SK-MEL-5 (cell line): ENCODE data around the gene FANCI. TPM values are rescaled to one million over a fixed set of nuclear protein-coding genes. Genes with fewer than 3 reads are reported as not detected.

Experiments used
- DNase-seq: peaks from one replicate; pipeline ENCODE4 v3.0.0-alpha.2; 2016; ENCODE audit warnings: low read depth, low spot score
- in situ Hi-C: cut with HindIII; loops from 2 replicates; pipeline ENCODE4 v1.10.0; 2016; ENCODE audit warnings: low sequenced_read_pairs, high pct_unique_total_duplicates, low pct_unique_long_range_greater_than_20kb
- polyA plus RNA-seq, 2 experiments: library from polyadenylated mRNA; depleted of rRNA; stranded (reverse); fragments of >200 nt; gene quantifications; 2 replicates each; pipeline ENCODE4 v1.2.3, GENCODE V29; 2015
- total RNA-seq: library from RNA; depleted of rRNA; stranded (reverse); fragments of >200 nt; shearing (Covaris generic); gene quantifications from 2 replicates; pipeline ENCODE4 v1.2.3, GENCODE V29; 2014; rRNA removed

FANCI gene
- total RNA-seq = 57.6 and 64.5 TPM in 2 replicates
- polyA plus RNA-seq (2015; cell fraction: cytosol; rRNA removed) = 38.1 and 51.9 TPM in 2 replicates
- 330 and 356 TPM in 2 replicates for polyA plus RNA-seq (2015; cell fraction: nucleus; rRNA removed)

- in situ Hi-C loops = no loop called here
Observed at GRCh38 chr15:89243691-89244573, at the start of gene FANCI. TSS of gene FANCI (plus strand) at chr15:89243979. CDS start at chr15:89247648, 3,669 bp downstream.

GRCh38 chr15:89194608-89195007 is 49.2 kb upstream of the FANCI start:
- DNase-seq = no peak
- in situ Hi-C loops = no loop called here

More at GRCh38 chr15:89243691-89244573, at the start of gene FANCI:
- DNase-seq = peak; percentile 92

GRCh38 chr15:89195836-89196235 is 47.9 kb upstream of the FANCI start:
- in situ Hi-C loops = no loop called here
- no peak for DNase-seq

GRCh38 chr15:89196241-89196640 is 47.5 kb upstream of the FANCI start:
- in situ Hi-C loops = no loop called here
- no peak for DNase-seq

- in situ Hi-C loops = no loop called here
- DNase-seq = peak; percentile 22
Observed at GRCh38 chr15:89196994-89197393, 46.8 kb upstream of the FANCI start.

- in situ Hi-C loops = no loop called here
- DNase-seq = peak; percentile 96
Observed at GRCh38 chr15:89197503-89197971, 46.2 kb upstream of the FANCI start.

GRCh38 chr15:89198196-89198595 is 45.6 kb upstream of the FANCI start:
- in situ Hi-C loops = no loop called here

GRCh38 chr15:89198934-89199333 is 44.8 kb upstream of the FANCI start:
- in situ Hi-C loops = no loop called here
- DNase-seq = peak; percentile 98

More at GRCh38 chr15:89198196-89198595, 45.6 kb upstream of the FANCI start:
- DNase-seq = no peak

- DNase-seq = peak; percentile 26
- in situ Hi-C loops = no loop called here
Observed at GRCh38 chr15:89199746-89200145, 44.0 kb upstream of the FANCI start.

GRCh38 chr15:89200182-89200581 is 43.6 kb upstream of the FANCI start:
- in situ Hi-C loops = no loop called here
- peak; percentile 21 for DNase-seq

- DNase-seq = no peak
- in situ Hi-C loops = no loop called here
Observed at GRCh38 chr15:89201465-89202005, 42.2 kb upstream of the FANCI start.

GRCh38 chr15:89203705-89204273 is 40.0 kb upstream of the FANCI start:
- in situ Hi-C loops = no loop called here

GRCh38 chr15:89205991-89206585 is 37.7 kb upstream of the FANCI start:
- no peak for DNase-seq
- in situ Hi-C loops = no loop called here

More at GRCh38 chr15:89203705-89204273, 40.0 kb upstream of the FANCI start:
- no peak for DNase-seq

- in situ Hi-C loops = no loop called here
- peak; percentile 83 for DNase-seq
Observed at GRCh38 chr15:89206908-89207331, 36.9 kb upstream of the FANCI start.

- in situ Hi-C loops = no loop called here
- no peak for DNase-seq
Observed at GRCh38 chr15:89208256-89208655, 35.5 kb upstream of the FANCI start.

- no peak for DNase-seq
- in situ Hi-C loops = no loop called here
Observed at GRCh38 chr15:89209057-89209456, 34.7 kb upstream of the FANCI start.

- DNase-seq = no peak
- in situ Hi-C loops = no loop called here
Observed at GRCh38 chr15:89211678-89212170, 32.1 kb upstream of the FANCI start.

- in situ Hi-C loops = no loop called here
- DNase-seq = no peak
Observed at GRCh38 chr15:89215627-89216026, 28.2 kb upstream of the FANCI start.
